GM13976 (cell line): Measurements from ENCODE around the gene ZDHHC20.

Experiments used
- DNase-seq: peaks from one replicate; pipeline ENCODE4 v3.0.0; 2012; ENCODE audit warnings: low spot score
- in situ Hi-C: fragments of 300-500 bp; cut with MboI; formaldehyde crosslinking; loops from one replicate; pipeline ENCODE4 v1.12.0; 2022; ENCODE audit warnings: low sequenced_read_pairs, mixed read lengths, inconsistent platforms; ENCODE audit not compliant: unreplicated experiment
- TF ChIP-seq, protein P1 (sequence below): IDR thresholded peaks from 2 replicates; pipeline ENCODE4 v1.5.1; 2012; ENCODE audit warnings: borderline replicate concordance, mild to moderate bottlenecking; ENCODE audit not compliant: insufficient read depth; ENCODE audit errors: extremely low read depth, missing control alignments, control extremely low read depth

Gene ZDHHC20

DNA sequence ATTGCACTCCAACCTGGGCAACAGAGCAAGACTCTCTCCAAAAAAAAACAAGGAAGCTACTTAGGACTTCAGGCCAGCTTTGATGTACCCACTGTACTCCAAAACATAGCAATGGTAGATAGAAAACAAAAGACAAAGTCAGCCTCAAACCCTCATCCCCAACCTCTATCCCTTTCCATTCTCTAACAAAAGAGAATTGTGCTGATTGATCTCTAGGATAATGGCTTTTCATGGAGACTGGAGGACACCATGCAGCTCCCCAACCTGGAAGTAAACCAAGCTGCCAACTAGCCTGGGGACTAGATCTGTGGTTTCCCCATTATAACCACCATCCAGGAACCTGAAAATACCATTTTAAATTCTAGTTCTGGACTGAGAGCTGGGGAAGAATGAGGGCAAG lies 4.3 kb upstream of the ZDHHC20 start:
- in situ Hi-C loops = no loop called here
- DNase-seq = no peak
- TF ChIP-seq, protein P1, sequence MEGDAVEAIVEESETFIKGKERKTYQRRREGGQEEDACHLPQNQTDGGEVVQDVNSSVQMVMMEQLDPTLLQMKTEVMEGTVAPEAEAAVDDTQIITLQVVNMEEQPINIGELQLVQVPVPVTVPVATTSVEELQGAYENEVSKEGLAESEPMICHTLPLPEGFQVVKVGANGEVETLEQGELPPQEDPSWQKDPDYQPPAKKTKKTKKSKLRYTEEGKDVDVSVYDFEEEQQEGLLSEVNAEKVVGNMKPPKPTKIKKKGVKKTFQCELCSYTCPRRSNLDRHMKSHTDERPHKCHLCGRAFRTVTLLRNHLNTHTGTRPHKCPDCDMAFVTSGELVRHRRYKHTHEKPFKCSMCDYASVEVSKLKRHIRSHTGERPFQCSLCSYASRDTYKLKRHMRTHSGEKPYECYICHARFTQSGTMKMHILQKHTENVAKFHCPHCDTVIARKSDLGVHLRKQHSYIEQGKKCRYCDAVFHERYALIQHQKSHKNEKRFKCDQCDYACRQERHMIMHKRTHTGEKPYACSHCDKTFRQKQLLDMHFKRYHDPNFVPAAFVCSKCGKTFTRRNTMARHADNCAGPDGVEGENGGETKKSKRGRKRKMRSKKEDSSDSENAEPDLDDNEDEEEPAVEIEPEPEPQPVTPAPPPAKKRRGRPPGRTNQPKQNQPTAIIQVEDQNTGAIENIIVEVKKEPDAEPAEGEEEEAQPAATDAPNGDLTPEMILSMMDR = no peak

DNA sequence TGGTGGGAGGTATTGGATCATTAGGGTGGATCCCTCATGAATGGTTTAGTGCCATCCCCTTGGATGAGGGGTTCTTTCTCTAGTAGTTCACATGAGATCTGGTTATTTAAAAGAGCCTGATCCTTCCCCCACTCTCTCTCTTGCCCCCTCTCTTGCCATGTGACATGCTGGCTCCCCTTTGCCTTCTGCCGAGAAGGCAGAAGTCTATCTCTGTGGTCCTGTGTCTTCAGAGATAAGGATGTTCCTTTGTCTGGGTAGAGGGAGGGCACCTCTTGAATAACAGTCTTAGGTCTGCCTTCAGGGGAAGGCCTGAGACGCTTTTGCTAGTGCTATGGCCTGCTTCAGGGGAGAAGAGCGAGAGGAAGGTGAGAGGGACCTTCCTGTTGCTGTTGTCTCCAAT lies 2.0 kb upstream of the ZDHHC20 start:
- DNase-seq = no peak
- in situ Hi-C loops = no loop called here

DNA sequence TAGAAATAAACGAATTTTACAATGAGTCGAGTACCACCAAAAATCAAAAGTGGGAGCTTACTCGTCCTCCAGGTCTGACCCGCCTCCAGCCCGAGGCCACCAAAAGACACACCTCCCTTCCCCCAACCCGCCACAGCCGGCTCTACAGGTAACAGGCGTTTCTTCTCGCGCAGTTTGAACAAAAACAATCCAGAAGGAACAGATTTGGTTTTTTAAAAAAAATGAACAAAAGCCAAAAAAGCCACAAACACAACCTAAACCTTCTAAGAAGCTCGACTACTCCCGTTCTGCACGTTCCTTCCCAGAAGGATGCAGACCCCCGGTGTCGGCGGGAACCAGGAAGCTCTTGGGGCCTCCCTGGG lies 671 bp downstream of the ZDHHC20 start:
- TF ChIP-seq, protein P1 = no peak
- in situ Hi-C loops = no loop called here
- DNase-seq = peak; percentile 67

More for the DNA sequence above, 2.0 kb upstream of the ZDHHC20 start:
- TF ChIP-seq, protein P1 = no peak

DNA sequence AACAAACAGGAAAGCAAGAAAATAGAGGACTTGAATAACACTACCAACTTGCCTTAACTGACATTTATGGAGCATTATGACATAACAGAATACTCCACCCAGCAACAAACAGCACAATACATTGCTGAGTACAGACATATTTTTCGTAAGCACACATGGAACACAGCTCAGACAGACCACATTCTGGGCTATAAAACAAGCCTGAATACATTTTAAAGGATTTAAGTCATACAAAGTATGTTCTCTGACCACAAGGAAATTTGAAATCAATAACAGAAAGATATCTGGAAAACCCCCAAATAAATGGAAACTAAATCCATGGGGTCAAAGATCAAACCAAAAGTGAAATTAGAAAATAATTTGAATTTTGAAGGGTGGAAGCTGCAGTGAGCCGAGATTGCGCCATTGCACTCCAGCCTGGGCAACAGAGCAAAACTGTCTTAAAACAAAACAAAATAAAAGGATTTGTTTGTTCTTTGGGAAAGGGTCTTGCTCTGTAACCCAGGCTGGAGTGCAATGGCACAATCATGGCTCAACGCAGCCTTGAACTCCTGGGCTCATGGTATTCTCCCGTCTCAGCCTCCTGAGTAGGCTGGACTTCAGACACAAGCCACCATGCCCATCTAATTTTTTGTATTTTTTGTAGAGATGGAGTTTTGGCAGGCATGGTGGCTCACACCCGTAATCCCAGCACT lies 5.6 kb downstream of the ZDHHC20 start:
- DNase-seq = no peak
- in situ Hi-C loops = no loop called here
- TF ChIP-seq, protein P1 = no peak

DNA sequence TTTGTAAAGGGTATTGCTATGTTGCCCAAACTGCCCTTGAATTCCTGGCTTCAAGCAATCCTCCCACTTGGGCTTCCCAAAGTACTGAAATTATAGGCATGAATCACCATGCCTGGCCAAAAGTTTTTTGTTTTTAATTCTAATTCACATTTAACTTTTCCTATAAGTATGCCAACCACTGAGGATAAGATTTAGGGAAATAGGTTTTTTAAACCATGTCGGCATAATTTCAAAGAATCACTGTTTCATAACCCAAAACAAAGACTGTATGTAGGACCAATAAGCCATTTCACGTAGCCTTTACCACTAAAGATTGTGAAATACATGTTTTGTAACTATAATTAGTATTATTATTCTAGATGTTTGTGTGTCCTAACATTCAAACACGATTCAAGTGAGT lies 8.2 kb downstream of the ZDHHC20 start:
- no peak for DNase-seq
- in situ Hi-C loops = no loop called here
- TF ChIP-seq, protein P1 = no peak

DNA sequence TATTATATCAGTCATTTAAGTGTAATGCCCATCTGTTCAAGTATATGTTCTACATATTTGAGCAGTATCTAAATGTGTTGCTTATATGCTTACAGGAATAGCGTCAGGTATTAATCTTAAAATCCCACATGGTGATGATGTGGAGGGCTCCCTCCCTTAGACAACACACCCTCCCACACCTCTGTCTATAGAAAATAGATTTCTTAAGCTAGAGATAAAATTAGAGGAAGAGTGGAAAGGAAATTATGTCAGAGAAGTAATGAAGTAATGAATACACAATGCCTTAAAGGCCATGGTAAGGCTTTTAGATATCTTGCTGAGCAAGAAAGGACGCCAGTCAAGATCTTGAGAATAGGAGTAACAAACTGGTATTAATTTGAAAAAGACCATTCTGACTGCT lies 12.4 kb downstream of the ZDHHC20 start:
- TF ChIP-seq, protein P1 = no peak
- no peak for DNase-seq
- in situ Hi-C loops = no loop called here
